D721Med (cell line): Measurements from ENCODE around the gene FALEC.

ENCODE experiments used
- DNase-seq: peaks from one replicate; pipeline ENCODE4 v3.0.0; 2011; ENCODE audit warnings: low spot score; ENCODE audit not compliant: insufficient read length
- FAIRE-seq: peaks from 2 replicates; lab custom pipeline; 2011; peaks lifted over from hg19 to GRCh38; lab: Jason Lieb, UNC
- CTCF ChIP-seq: IDR thresholded peaks from 2 replicates; pipeline ENCODE4 v1.5.1; 2012; ENCODE audit warnings: mild to moderate bottlenecking, control low read depth; ENCODE audit not compliant: insufficient read depth; ENCODE audit errors: missing control alignments

The FALEC gene

DNA sequence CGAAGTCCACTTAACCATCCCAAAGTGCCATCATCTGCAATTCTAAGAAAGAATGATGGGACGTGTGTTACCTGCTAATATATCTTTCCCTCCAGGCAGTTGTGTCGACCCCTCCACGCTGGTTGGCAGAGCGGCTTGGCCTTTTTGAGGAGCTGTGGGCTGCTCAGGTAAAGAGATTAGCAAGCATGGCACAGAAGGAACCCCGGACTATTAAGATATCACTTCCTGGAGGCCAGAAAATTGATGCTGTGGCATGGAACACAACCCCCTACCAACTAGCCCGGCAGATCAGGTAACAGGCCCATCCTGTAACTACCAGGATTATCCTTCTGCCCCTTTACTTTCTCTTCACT is 27.8 kb upstream of the FALEC start:
- no peak for TF ChIP-seq CTCF
- DNase-seq, result no peak
- no peak for FAIRE-seq

- FAIRE-seq (no peak), DNase-seq (no peak)
- TF ChIP-seq CTCF, result no peak
Observed at GRCh38 chr1:150493175-150493574, 22.4 kb upstream of the FALEC start.

- FAIRE-seq (no peak), DNase-seq (no peak)
- TF ChIP-seq CTCF, result no peak
Observed at GRCh38 chr1:150498342-150498741, 17.2 kb upstream of the FALEC start.

GRCh38 chr1:150505431-150505830 is 10.1 kb upstream of the FALEC start:
- FAIRE-seq (no peak), DNase-seq (no peak)
- no peak for TF ChIP-seq CTCF

DNA sequence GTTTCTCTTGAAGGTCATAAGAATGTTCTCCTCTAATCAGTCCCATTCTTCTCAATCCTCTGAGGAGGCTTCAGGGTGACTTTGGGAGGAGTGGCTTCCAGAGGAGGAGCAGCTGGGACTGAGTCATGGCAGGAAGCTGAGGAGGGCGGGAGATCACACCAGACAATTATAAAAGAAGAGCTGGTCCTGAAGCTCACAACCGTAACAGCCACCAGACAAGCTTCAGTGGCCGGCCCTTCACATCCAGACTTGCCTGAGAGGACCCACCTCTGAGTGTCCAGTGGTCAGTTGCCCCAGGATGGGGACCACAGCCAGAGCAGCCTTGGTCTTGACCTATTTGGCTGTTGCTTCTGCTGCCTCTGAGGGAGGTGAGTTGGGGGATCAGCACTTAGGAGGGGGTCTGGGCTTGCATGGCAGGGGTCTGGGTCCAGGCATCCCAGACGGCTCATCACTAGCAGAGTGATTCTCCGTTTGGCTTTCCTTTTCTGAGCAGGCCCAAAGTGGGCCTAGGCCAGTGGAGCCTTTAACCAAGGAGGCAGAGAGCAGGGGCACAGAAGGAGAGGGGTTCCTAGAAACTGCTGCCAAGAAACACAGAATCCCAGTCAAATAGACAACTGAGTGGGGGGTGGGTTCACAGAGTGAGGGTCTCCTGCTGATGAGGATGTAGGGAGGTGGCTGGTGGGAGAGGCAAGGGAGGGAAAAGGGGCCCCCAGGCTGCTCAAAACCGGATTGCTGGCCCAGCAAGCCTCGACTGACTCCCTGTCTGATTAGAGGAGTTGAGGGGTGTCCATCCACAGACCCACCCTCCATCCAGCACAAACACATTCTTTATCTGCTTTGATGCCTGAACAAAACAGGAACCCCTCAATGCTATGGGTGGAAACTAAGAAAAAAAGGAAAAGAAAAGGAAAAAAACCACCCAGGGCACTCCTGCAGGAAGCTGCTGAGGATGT is 7.4 kb upstream of the FALEC start, which contains the start of gene ECM1:
ECM1 (plus strand) TSS at position 198 of the 953 bp plus-strand sequence; CDS start at position 299, 101 bp downstream.
- FAIRE-seq (no peak), DNase-seq (no peak)
- TF ChIP-seq CTCF, result no peak

- FAIRE-seq (no peak), DNase-seq (no peak)
- no peak for TF ChIP-seq CTCF
Observed at GRCh38 chr1:150508982-150509381, 6.6 kb upstream of the FALEC start.

DNA sequence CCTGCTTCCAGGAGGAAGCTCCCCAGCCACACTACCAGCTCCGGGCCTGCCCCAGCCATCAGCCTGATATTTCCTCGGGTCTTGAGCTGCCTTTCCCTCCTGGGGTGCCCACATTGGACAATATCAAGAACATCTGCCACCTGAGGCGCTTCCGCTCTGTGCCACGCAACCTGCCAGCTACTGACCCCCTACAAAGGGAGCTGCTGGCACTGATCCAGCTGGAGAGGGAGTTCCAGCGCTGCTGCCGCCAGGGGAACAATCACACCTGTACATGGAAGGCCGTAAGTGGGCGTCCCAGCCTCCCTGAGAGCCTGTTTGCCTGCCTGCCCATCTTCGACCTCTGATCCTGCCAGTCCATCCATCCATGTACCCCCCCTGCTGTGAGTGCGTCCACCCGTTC is 4.0 kb upstream of the FALEC start:
- DNase-seq, result no peak
- TF ChIP-seq CTCF, result no peak
- FAIRE-seq, result no peak
